Transverse colon (tissue), 4 donors: Measurements from ENCODE around the gene MAP3K8. TPM values are rescaled to one million over a fixed set of nuclear protein-coding genes. Genes with fewer than 3 reads are reported as not detected.
A peak's percentile ranks its signal among the peaks of the same experiment; 100 is the strongest.

Experiments
- DNase-seq: peaks from one replicate; pipeline ENCODE4 v3.0.0-alpha.2; 2019
- H3K27ac ChIP-seq, 4 donors: fragments of 200-600 bp; sonication (generic); 2 replicates each; pipeline ENCODE4 v1.5.1; 2016 to 2018; ENCODE audit warnings: inconsistent platforms in 4 of 4
- H3K27me3 ChIP-seq: fragments of 200-600 bp; sonication (generic); 2 replicates; pipeline ENCODE4 v1.5.1; 2017; ENCODE audit warnings: inconsistent platforms
- H3K36me3 ChIP-seq, 4 donors: fragments of 200-600 bp; sonication (generic); 2 replicates each; pipeline ENCODE4 v1.5.1; 2017 to 2019; ENCODE audit warnings: inconsistent platforms in 4 of 4
- H3K4me1 ChIP-seq, 4 donors: fragments of 200-600 bp; sonication (generic); 2 replicates each; pipeline ENCODE4 v1.5.1; 2017 to 2020; ENCODE audit warnings: inconsistent platforms in 4 of 4
- H3K4me3 ChIP-seq, 4 donors: fragments of 200-600 bp; sonication (generic); 1 replicate in 1 of 4; 2 replicates in 3 of 4; pipeline versions ENCODE4 v1.5.1 to v1.6.1; 2017 to 2019; ENCODE audit warnings: inconsistent platforms in 4 of 4
- H3K9me3 ChIP-seq, 2 donors: fragments of 200-600 bp; sonication (generic); 2 replicates each; pipeline ENCODE4 v1.5.1; 2017 to 2019; ENCODE audit warnings: inconsistent platforms in 2 of 2
- CTCF ChIP-seq, 5 experiments: fragments of 200-600 bp in 3 of 5; fragments of 450-650 bp in 2 of 5; sonication (generic) in 3 of 5; IDR thresholded peaks; 1 replicate in 2 of 5; 2 replicates in 3 of 5; pipeline ENCODE4 v1.5.1; 2016 to 2017; ENCODE audit warnings: antibody characterized with exemption in 5 of 5, inconsistent platforms in 3 of 5, mild to moderate bottlenecking in 2 of 5, moderate library complexity in 1 of 5
- EP300 ChIP-seq: sonication (generic); formaldehyde crosslinking; IDR thresholded peaks from one replicate; pipeline ENCODE4 v1.6.1; 2017; ENCODE audit warnings: antibody characterized with exemption, low read depth
- POLR2A ChIP-seq: fragments of 450-650 bp; IDR thresholded peaks from one replicate; pipeline ENCODE4 v1.6.1; 2016; ENCODE audit warnings: antibody characterized with exemption, mild to moderate bottlenecking, moderate library complexity
- POLR2AphosphoS5 ChIP-seq, 3 donors: sonication (generic); formaldehyde crosslinking; IDR thresholded peaks; one replicate each; pipeline ENCODE4 v1.6.1; 2016; ENCODE audit warnings: antibody characterized with exemption in 3 of 3
- WGBS, 2 donors: methylation state at CpG; one replicate each; pipeline ENCODE4 v1.1.5; 2018; ENCODE audit warnings: low coverage in 1 of 2; 5-methylcytosine and 5-hydroxymethylcytosine counted together
- in situ Hi-C, 4 donors: fragments of 200-750 bp; cut with MboI; loops; one replicate each; pipeline versions ENCODE4 v1.15.0 to v1.15.1; 2017; ENCODE audit warnings: low sequenced_read_pairs in 3 of 4, low pct_ligation_motif_present in 1 of 4, low pct_unique_long_range_greater_than_20kb in 1 of 4
- intact Hi-C: fragments of 100-400 bp; cut with DNase I; formaldehyde crosslinking; loops from one replicate; pipeline ENCODE4 v1.15.1; 2023; ENCODE audit warnings: low total_unique reads
- total RNA-seq, 4 donors: library from RNA; depleted of rRNA; stranded (reverse); fragments of >200 nt; gene quantifications; one replicate each; pipeline ENCODE4 v1.1.0, GENCODE V29; 2016

The MAP3K8 gene
- total RNA-seq, 4 donors from 2014 or later = 2.2 to 26.7 (median 11.8) TPM

- no peaks in the 10 kb centered on the region for H3K36me3 ChIP-seq
- 33 to 35% methylated on average over 3 of the region's 3 CpGs for WGBS, 2 donors
- intact Hi-C loops = loop anchor here (5.0 kb wide), 1 partner anchor 118 kb away; no protein-coding TSS in a partner anchor
- H3K4me1 ChIP-seq = peaks cover 0 to 10% (median 6%) of the 10 kb centered on the region in 4 donors
- no peaks in the 10 kb centered on the region for H3K9me3 ChIP-seq
- no peak overlapping the region for H3K27ac ChIP-seq
- in situ Hi-C loops = loop anchor here in 3 of 4 donors (5.0 to 10.0 kb wide), 3 partner anchors 118 to 123 kb away; no protein-coding TSS in a partner anchor
- DNase-seq = no peak
- no peak overlapping the region for H3K4me3 ChIP-seq
- TF ChIP-seq EP300 = no peak
- peak in 1 of 3 donors; percentile 50 for TF ChIP-seq POLR2AphosphoS5 (IDR thresholded peaks at IDR 0.05)
- TF ChIP-seq POLR2A = no peak
- TF ChIP-seq CTCF (IDR thresholded peaks at IDR 0.05) = peak; percentile 75 to 94 (median 75)
- no peaks in the 10 kb centered on the region for H3K27me3 ChIP-seq
Observed at GRCh38 chr10:30413996-30414576, 19.9 kb upstream of the MAP3K8 start.

GRCh38 chr10:30415593-30415992 is 18.4 kb upstream of the MAP3K8 start:
- Histone ChIP-seq H3K4me3 (no peak overlapping the region), H3K27ac (no peak overlapping the region), H3K27me3 (no peaks in the 10 kb centered on the region), H3K36me3 (no peaks in the 10 kb centered on the region), H3K4me1 (peaks cover 0 to 15% (median 7%) of the 10 kb centered on the region in 4 donors), H3K9me3 (no peaks in the 10 kb centered on the region)
- 89 to 92% methylated on average over 6 to 7 of the region's 7 CpGs for WGBS, 2 donors
- no peak for DNase-seq
- TF ChIP-seq EP300 = no peak
- TF ChIP-seq CTCF (IDR thresholded peaks at IDR 0.05) = no peak
- no peak for TF ChIP-seq POLR2A
- TF ChIP-seq POLR2AphosphoS5 (IDR thresholded peaks at IDR 0.05) = no peak
- in situ Hi-C loops = loop anchor here in 2 of 4 donors (5.0 to 10.0 kb wide), 2 partner anchors 117 to 119 kb away; no protein-coding TSS in a partner anchor
- intact Hi-C loops = no loop called here

- Histone ChIP-seq H3K4me1 (peaks cover 0 to 16% (median 7%) of the 10 kb centered on the region in 4 donors), H3K27ac (no peak overlapping the region), H3K9me3 (no peaks in the 10 kb centered on the region), H3K4me3 (no peak overlapping the region), H3K27me3 (no peaks in the 10 kb centered on the region), H3K36me3 (no peaks in the 10 kb centered on the region)
- DNase-seq = no peak
- TF ChIP-seq POLR2A (no peak), CTCF (IDR thresholded peaks at IDR 0.05) (no peak), POLR2AphosphoS5 (IDR thresholded peaks at IDR 0.05) (no peak), EP300 (no peak)
- WGBS, 2 donors = 50 to 91% methylated on average over 1 to 3 of the region's 3 CpGs
- intact Hi-C loops (no loop called here), in situ Hi-C loops (loop anchor here in 2 of 4 donors (5.0 to 10.0 kb wide), 2 partner anchors 115 to 118 kb away; no protein-coding TSS in a partner anchor)
Observed at GRCh38 chr10:30417301-30417700, 16.7 kb upstream of the MAP3K8 start.

- Histone ChIP-seq H3K4me1 (peaks cover 0 to 35% (median 19%) of the 10 kb centered on the region in 4 donors), H3K4me3 (no peak overlapping the region), H3K27me3 (no peaks in the 10 kb centered on the region), H3K9me3 (no peaks in the 10 kb centered on the region), H3K27ac (no peak overlapping the region), H3K36me3 (no peaks in the 10 kb centered on the region)
- intact Hi-C loops (no loop called here), in situ Hi-C loops (no loop called here)
- DNase-seq = no peak
- 89% methylated on average over 2 of the region's 2 CpGs; no CpG with 5 or more reads in 1 of the 2 donors for WGBS, 2 donors
- no peak for TF ChIP-seq CTCF (IDR thresholded peaks at IDR 0.05)
- no peak for TF ChIP-seq POLR2AphosphoS5 (IDR thresholded peaks at IDR 0.05)
- TF ChIP-seq EP300 = no peak
Observed at GRCh38 chr10:30420266-30420665, 13.7 kb upstream of the MAP3K8 start.
